ENCODE measurements around the gene SLX9.

The SLX9 gene

GRCh38 chr21:44998621-44999427 is 59.0 kb downstream of the SLX9 start:
- DNase-seq (ENCODE audit: insufficient read length, low spot score), result no peak
- no peak for FAIRE-seq

DNA sequence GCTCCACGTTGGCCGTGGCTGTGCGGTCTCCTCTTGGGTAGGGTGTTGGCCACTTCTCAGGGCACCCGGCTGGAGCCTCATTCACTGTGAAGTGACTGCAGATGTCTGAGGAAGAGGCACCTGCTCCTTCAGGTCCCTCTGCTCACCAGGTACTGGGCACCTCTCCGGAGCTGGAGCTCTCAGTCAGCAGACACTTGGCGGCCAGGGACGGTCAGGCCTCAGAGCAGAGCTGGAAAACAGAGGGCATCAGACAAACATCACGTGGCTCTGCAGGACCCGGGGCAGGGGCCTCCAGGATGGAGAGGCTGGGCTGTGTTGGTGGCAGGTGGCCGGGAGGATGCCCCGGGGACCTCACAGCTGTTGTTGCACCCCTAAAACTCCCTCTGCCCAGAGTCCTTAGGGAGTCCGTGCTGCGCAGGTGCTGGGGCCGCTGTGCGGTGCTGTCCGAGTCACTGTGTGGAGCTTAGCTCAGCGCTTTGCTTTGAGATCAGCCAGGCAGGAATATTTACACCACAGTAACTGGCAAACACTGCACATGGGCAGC is 59.7 kb downstream of the SLX9 start:
- DNase-seq (ENCODE audit: insufficient read length, low spot score) (no peak), FAIRE-seq (no peak)

- no peak for DNase-seq (ENCODE audit: insufficient read length, low spot score)
- no peak for FAIRE-seq
These were observed 60.3 kb downstream of the SLX9 start for GRCh38 chr21:44999972-45000636.

- FAIRE-seq (no peak), DNase-seq (ENCODE audit: insufficient read length, low spot score) (no peak)
These were observed 60.9 kb downstream of the SLX9 start for GRCh38 chr21:45000637-45001133.

DNA sequence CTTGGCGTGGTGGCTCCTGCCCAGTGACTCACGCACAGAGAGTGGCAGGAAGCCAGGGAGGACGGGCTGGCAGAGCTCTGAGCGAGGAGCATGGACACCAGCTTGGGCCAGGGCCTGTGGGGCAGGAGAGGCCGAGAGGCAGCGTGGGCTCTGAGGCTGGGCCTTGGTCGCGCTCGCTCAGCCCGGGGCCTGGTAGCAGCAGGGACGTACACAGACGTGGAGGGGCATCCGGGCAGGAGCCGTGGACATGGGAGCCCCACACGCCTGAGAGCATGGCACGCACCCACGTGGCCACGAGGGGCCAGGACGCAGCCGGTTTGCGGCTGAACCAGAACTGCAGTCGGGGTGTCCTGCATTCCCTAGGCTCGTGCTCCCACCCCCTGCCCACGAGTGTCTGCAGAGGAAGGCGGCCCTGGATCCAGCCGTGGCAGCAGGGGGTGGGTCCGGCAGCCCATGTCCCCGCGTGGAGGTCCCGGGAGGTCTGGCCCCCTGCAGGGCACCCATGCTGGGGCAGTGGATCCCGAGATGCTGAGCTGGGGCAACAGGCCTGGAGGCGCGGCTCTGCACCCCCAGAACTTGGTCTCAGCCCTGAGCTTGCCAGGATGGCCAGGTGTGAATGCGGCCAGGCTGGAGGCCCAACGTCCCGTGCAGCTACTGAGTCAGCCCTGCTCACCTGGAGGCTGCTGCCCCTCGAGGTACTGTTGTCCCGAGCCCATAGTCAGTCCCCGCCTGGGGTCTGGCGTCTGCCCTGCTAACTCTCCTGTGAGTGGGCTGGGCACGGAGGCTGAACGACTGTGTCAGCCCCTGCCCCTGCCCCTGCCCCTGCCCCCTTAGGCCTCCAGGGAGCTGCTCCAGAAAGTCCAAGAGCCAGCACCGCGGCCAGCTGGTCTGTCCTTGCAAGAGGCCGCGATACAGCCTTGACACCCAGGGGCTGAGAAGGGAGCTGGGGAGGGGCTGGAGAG is 61.6 kb downstream of the SLX9 start:
- DNase-seq (ENCODE audit: insufficient read length, low spot score), result no peak
- FAIRE-seq, result no peak

GRCh38 chr21:45002381-45003204 is 62.8 kb downstream of the SLX9 start:
- DNase-seq (ENCODE audit: insufficient read length, low spot score), result no peak
- FAIRE-seq, result no peak

- no peak for FAIRE-seq
- no peak for DNase-seq (ENCODE audit: insufficient read length, low spot score)
These were observed 63.7 kb downstream of the SLX9 start for GRCh38 chr21:45003331-45004058.

- FAIRE-seq (no peak), DNase-seq (ENCODE audit: insufficient read length, low spot score) (no peak)
These were observed 64.2 kb downstream of the SLX9 start for GRCh38 chr21:45004059-45004422.

GRCh38 chr21:45004481-45005247 is 64.8 kb downstream of the SLX9 start:
- FAIRE-seq, result no peak
- no peak for DNase-seq (ENCODE audit: insufficient read length, low spot score)

- no peak for FAIRE-seq
- DNase-seq (ENCODE audit: insufficient read length, low spot score), result no peak
These were observed 66.8 kb downstream of the SLX9 start for GRCh38 chr21:45006536-45007095.

DNA sequence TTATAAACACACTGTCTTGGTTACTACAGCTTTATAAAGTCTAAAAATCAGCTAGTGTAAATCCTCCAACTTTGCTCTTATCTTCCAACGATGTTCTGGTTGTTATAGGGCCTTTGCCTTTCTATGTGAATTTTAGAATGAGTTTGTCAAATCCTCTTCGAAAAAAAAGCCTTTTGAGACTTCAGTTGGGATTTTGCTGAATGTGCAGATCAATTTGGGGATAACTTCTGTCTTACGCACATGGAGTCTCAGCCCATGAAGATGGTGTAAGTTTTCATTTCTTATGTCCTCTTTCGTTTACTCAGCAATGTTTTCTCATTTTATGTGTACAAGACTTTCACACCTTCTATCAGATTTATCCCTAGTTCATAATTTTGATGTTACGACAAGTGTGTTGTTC is 69.8 kb downstream of the SLX9 start:
- FAIRE-seq (no peak), DNase-seq (ENCODE audit: insufficient read length, low spot score) (no peak)

DNA sequence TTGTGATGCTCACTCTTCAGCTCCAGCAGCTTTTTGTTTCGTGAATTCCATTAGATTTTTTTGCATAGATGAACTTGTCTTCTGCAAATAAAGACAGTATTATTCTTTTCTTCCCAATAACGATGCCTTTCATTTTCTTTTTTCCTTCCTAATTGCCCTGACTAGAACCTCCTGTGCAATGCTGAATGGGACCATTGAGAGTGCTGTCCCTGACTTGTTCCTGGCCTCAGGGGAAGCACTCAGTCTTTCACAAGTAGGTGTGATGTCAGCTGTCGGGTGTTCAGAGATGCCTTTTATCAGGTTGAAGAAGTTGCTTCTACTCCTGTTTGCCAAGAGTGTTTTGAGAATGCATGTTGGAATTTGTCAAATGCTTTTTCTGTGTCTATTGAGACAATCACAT is 70.3 kb downstream of the SLX9 start:
- FAIRE-seq, result no peak
- no peak for DNase-seq (ENCODE audit: insufficient read length, low spot score)

DNA sequence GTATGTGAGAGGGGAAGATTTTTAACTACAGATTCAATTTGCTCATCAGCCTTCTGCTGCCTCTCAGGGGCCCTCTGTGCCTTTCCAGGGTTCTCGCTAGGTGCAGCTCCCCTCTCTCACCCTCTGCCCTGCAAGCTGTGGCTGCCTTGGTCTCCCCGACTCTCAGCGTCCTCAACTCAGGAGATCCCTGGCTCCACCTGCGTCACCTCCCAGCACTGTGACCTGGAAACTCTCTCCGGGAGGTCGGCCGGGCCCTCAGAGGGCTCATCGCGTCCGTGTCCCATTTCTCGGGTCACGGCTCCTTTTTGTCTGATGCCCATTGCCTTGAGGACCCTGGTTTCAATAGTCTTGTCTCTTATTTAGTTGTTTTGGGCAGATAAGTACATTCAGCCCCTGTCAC is 71.0 kb downstream of the SLX9 start:
- DNase-seq (ENCODE audit: insufficient read length, low spot score), result no peak
- no peak for FAIRE-seq

DNA sequence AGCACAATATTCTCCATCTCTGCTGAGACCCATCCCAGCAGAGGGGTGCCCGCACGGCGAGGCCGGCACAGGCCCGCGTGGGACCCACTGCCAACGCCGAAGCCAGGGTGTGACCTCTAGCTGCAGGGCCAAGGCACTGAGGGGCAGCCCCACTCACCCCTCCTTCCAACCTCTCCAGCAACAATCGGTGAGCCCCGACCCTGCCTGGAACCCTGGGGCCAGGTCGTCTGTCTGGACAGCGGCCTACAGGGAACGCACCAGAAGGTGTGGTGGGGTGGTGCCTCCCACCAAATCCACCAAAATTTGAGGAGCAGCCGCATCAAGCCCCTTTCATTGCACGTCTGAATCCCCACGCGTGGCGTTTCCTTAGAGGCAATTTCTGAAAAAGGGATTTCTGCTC is 71.6 kb downstream of the SLX9 start:
- DNase-seq (ENCODE audit: insufficient read length, low spot score), result no peak
- FAIRE-seq, result no peak

DNA sequence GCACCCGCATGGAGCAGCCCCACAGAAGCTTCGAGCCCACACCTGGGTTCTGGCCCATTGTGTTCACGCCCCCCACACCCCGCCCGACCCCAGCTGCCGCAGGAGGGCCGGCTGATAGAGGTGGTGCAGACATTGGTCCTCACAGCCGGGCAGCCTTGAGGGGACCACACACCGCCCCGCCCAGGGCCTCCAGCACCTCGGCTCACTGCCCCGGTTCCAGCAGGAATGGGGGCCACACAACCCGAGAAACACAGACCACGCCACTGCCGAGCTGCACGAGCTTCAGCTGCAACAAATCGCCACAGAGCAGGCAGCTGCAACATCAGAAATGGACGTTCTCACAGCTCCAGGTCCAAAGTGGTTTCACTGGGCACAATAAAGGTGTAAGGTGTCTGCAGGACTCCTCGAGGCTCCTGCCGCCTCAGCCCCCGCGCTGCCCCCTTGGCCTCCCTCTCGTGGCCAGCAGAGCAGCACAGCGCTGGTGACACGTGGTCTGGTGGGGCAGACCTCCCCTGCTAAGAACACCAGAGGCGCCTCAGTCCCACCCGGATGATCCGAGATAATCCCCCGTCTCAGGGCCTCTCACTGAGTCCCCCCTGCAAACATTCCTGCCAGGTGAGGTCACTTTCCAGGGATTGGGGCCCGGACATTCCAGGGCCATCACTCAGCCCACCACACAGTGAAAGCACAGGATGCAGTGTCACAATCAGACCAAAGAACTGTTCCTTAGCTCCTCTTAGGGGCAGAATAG is 72.3 kb downstream of the SLX9 start:
- no peak for DNase-seq (ENCODE audit: insufficient read length, low spot score)
- FAIRE-seq, result no peak

DNA sequence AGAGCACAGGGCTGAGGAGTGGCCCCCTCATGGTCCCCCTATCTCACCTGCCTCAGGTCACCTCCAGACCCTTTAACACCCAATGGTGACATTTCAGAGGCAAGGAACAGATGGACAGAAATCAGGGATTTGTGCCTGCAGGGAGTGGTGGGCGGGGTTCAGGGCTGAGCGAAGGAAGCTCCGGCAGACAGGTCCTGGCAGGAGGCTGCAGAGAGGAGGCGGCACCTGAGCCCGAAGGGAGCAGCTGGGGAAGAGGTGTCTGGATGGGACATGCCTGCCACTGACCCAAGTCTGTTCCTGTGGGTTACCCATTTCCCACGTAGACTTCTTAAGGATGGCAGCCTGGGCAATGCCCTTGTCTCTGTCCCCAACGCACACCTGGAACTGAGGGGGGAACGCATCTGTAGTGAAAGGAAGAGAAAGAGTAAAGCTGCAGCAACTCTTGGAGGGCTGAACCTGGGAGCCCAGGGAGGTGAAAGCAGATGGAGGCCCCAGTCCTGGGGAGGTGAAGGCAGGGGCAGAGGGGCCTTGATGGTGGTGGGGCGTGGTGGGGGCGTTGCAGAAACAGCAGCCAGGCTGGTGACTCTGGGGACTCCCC is 72.9 kb downstream of the SLX9 start:
- no peak for FAIRE-seq

GRCh38 chr21:45013260-45013841 is 73.5 kb downstream of the SLX9 start:
- DNase-seq (ENCODE audit: insufficient read length, low spot score), result no peak
- FAIRE-seq, result no peak

More for the DNA sequence above, 72.9 kb downstream of the SLX9 start:
- no peak for DNase-seq (ENCODE audit: insufficient read length, low spot score)

All from GM19239 (cell line).